GM18511 (cell line): Measurements from ENCODE around the gene OR51A7.
"Not testable (repeated sequence)": the region's sequence is repeated elsewhere in the genome, so short reads cannot be mapped to it uniquely, and the experiment has no call there.

ENCODE experiments used
- ATAC-seq: cut with Tn5 transposase; IDR thresholded peaks from one replicate; pipeline ENCODE4 v1.9.1; 2021; ENCODE audit warnings: mild to moderate bottlenecking, moderate library complexity; ENCODE audit not compliant: unreplicated experiment

Gene OR51A7

DNA sequence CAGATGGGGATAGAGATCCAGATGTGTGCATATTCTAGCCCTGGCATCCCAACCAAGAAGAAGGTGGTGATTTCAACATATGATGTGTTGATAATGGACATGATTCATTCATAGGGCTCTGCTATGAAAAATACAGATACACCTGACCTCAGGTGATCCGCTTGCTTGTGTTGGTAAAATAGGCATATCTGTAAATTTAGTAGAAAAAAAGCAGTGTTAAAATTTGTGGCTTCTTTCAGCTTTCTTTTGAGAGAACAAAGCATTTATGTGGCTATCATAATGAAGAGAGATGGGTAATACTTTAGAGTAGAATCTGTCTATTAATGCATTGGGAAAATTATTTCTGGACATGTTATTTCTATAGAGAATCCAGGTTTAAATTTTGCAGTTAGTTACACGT is 52.0 kb downstream of the OR51A7 start, which contains the start of gene OR51A2:
OR51A2 (minus strand) TSS at position 101 of the 400 bp plus-strand sequence; CDS start at position 101, 0 bp downstream.
- not testable (repeated sequence) for ATAC-seq

DNA sequence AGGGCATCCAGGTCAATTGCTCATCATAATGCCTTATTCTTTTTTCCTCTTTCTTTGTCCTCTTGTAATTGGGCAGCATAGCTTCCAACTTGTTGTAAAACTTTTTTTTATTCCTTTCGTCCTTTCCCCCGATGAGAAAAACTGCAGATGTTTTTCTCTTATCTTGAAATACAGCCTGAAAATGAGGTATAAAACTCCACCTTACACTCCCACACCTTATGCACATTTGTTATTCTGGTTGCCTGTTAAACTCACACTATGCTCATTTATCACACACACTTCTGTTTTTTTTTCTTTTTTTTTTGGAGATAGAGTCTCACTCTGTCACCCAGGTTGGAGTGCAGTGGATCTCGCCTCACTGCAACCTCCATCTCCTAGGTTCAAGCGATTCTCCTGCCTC is 53.8 kb downstream of the OR51A7 start:
- no peak for ATAC-seq
